GM21381 (cell line): ENCODE data around the gene RHAG.
"Not testable (repeated sequence)": the region's sequence is repeated elsewhere in the genome, so short reads cannot be mapped to it uniquely, and the experiment has no call there.

ENCODE experiments used
- ATAC-seq: cut with Tn5 transposase; IDR thresholded peaks from one replicate; pipeline ENCODE4 v1.9.1; 2021; ENCODE audit warnings: mild to moderate bottlenecking, moderate library complexity; ENCODE audit not compliant: unreplicated experiment

The RHAG gene

GRCh38 chr6:49635978-49636712, 494 bp downstream of the RHAG start:
- no peak for ATAC-seq

- no peak for ATAC-seq
Observed at GRCh38 chr6:49635480-49635879, 1.2 kb downstream of the RHAG start.

GRCh38 chr6:49634836-49635218, 1.8 kb downstream of the RHAG start:
- ATAC-seq: no peak

- no peak for ATAC-seq
Observed at GRCh38 chr6:49634092-49634835, 2.4 kb downstream of the RHAG start.

- no peak for ATAC-seq
Observed at GRCh38 chr6:49633541-49633940, 3.1 kb downstream of the RHAG start.

GRCh38 chr6:49632727-49633126, 3.9 kb downstream of the RHAG start:
- ATAC-seq: no peak

- ATAC-seq: not testable (repeated sequence)
Observed at GRCh38 chr6:49629485-49630088, 7.1 kb downstream of the RHAG start.

- no peak for ATAC-seq
Observed at GRCh38 chr6:49626811-49627210, 9.8 kb downstream of the RHAG start.

GRCh38 chr6:49618257-49618656, 18.4 kb downstream of the RHAG start:
- no peak for ATAC-seq

- ATAC-seq: not testable (repeated sequence)
Observed at GRCh38 chr6:49614144-49614543, 22.5 kb downstream of the RHAG start.

- no peak for ATAC-seq
Observed at GRCh38 chr6:49609285-49609684, 27.4 kb downstream of the RHAG start.

GRCh38 chr6:49608275-49608674, 28.4 kb downstream of the RHAG start:
- not testable (repeated sequence) for ATAC-seq

- ATAC-seq: no peak
Observed at GRCh38 chr6:49607391-49607982, 29.2 kb downstream of the RHAG start.

- peak; percentile 97 for ATAC-seq
Observed at GRCh38 chr6:49606721-49607390, 29.8 kb downstream of the RHAG start.

GRCh38 chr6:49604080-49604479, 32.6 kb downstream of the RHAG start:
- ATAC-seq: not testable (repeated sequence)

- not testable (repeated sequence) for ATAC-seq
Observed at GRCh38 chr6:49587262-49587661, 49.4 kb downstream of the RHAG start.

- ATAC-seq: no peak
Observed at GRCh38 chr6:49582529-49582928, 54.1 kb downstream of the RHAG start.

- no peak for ATAC-seq
Observed at GRCh38 chr6:49579649-49580048, 57.0 kb downstream of the RHAG start.

- no peak for ATAC-seq
Observed at GRCh38 chr6:49576618-49577017, 60.0 kb downstream of the RHAG start.

GRCh38 chr6:49570474-49571079, 66.1 kb downstream of the RHAG start:
- ATAC-seq: no peak

- ATAC-seq: no peak
Observed at GRCh38 chr6:49565855-49566254, 70.8 kb downstream of the RHAG start.
